ENCODE results near the gene SCN2B. TPM values are rescaled to one million over a fixed set of nuclear protein-coding genes. Genes with fewer than 3 reads are reported as not detected.

The SCN2B gene
- not detected in 2 replicates for total RNA-seq

GRCh38 chr11:118175993-118176777 lies at the start of gene SCN2B:
SCN2B (minus strand) TSS chr11:118176639; CDS start chr11:118176431, 208 bp downstream.

DNA sequence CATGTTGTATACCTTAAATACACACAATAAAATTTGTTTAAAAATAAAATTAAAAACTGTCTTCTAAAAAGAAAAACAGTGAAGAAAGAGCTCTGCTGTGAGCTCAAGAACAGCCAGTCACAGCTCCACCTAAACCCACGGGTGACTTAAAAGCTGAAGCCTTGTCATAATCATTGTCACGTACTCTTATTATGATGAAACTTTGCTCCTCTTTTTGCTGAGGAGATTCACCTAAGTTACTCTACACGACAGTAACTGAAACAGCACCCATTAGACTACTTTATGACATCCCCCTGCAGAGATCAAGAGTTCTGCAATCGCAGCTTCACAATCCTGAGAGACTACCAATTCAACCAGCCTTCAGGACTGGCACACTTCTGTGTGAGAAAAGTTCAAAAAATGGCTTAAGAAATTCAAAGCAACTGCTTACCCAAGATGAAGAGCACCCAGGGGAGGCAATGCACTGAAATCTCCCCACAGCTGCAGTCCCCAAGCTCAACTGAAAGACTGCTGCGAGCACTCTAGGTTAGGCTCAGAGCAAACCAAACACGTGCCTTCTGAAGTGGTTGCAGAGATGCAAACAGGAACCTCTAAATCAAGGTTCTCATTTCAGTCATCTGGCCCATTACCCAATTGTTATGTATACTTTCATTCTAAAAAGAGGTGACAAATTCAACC lies 48.2 kb upstream of the SCN2B start, which contains the start of gene JAML:
Gene JAML (minus strand): TSS at position 501 of the 678 bp plus-strand sequence. CDS start 10,145 bp downstream, outside the sequence.

GRCh38 chr11:118152552-118153471 lies 23.6 kb downstream of the SCN2B start, which contains the start of gene SCN4B:
SCN4B (minus strand) TSS chr11:118152823; CDS start chr11:118152673, 150 bp downstream.

Other genes starting within 250 kb of the SCN2B start
- gene TMPRSS13, start 247.2 kb downstream of the SCN2B start, total RNA-seq: not detected in 2 replicates
- gene IL10RA, start 190.2 kb downstream of the SCN2B start, total RNA-seq: not detected in 2 replicates
- gene TMPRSS4, start 99.6 kb downstream of the SCN2B start, total RNA-seq: not detected in 2 replicates
- gene SMIM35, start 89.7 kb downstream of the SCN2B start, total RNA-seq: not detected in 2 replicates
- under 0.01 and 0.11 TPM in 2 replicates for gene SCN4B, start 23.8 kb downstream of the SCN2B start, total RNA-seq
- gene JAML, start 48.4 kb upstream of the SCN2B start, total RNA-seq: 0.11 and 0.17 TPM in 2 replicates
- gene MPZL3, start 75.7 kb upstream of the SCN2B start, total RNA-seq: 1.2 and 2.1 TPM in 2 replicates
- 0.95 and 2.9 TPM in 2 replicates for gene MPZL2, start 87.7 kb upstream of the SCN2B start, total RNA-seq
- not detected in 2 replicates for gene CD3E, start 128.1 kb upstream of the SCN2B start, total RNA-seq
- not detected in 2 replicates for gene CD3D, start 166.1 kb upstream of the SCN2B start, total RNA-seq
- gene CD3G, start 167.7 kb upstream of the SCN2B start, total RNA-seq: not detected in 2 replicates
- gene UBE4A, start 183.0 kb upstream of the SCN2B start, total RNA-seq: 22.2 and 27.6 TPM in 2 replicates
- 90.3 and 117 TPM in 2 replicates for gene ATP5MG, start 225.0 kb upstream of the SCN2B start, total RNA-seq